Measurements from ENCODE around the gene SPNS2. TPM values are rescaled to one million over a fixed set of nuclear protein-coding genes. Genes with fewer than 3 reads are reported as not detected.

The SPNS2 gene
- 24.1 TPM for total RNA-seq

GRCh38 chr17:4498461-4499397 lies at the start of gene SPNS2:
SPNS2 (plus strand) TSS chr17:4498881; CDS start chr17:4499048, 167 bp downstream.
- no peak for DNase-seq

GRCh38 chr17:4449736-4450135 lies 48.9 kb upstream of the SPNS2 start:
- no peak for DNase-seq

- DNase-seq, result no peak
These were observed 47.9 kb upstream of the SPNS2 start for GRCh38 chr17:4450710-4451316.

GRCh38 chr17:4453812-4454591 lies 44.7 kb upstream of the SPNS2 start:
- no peak for DNase-seq

- DNase-seq, result no peak
These were observed 38.0 kb upstream of the SPNS2 start for GRCh38 chr17:4460661-4461060.

GRCh38 chr17:4463818-4464476 lies 34.7 kb upstream of the SPNS2 start:
- DNase-seq, result no peak

GRCh38 chr17:4465786-4466185 lies 32.9 kb upstream of the SPNS2 start:
- no peak for DNase-seq

- DNase-seq, result no peak
These were observed 31.4 kb upstream of the SPNS2 start for GRCh38 chr17:4467287-4467686.

GRCh38 chr17:4469552-4469951 lies 29.1 kb upstream of the SPNS2 start:
- DNase-seq, result no peak

GRCh38 chr17:4472286-4472685 lies 26.4 kb upstream of the SPNS2 start:
- DNase-seq, result no peak

- DNase-seq, result no peak
These were observed 24.6 kb upstream of the SPNS2 start for GRCh38 chr17:4474093-4474492.

- no peak for DNase-seq
These were observed 23.7 kb upstream of the SPNS2 start for GRCh38 chr17:4475001-4475400.

- no peak for DNase-seq
These were observed 23.2 kb upstream of the SPNS2 start for GRCh38 chr17:4475463-4475862.

- DNase-seq, result no peak
These were observed 22.7 kb upstream of the SPNS2 start for GRCh38 chr17:4476017-4476416.

- DNase-seq, result no peak
These were observed 22.1 kb upstream of the SPNS2 start for GRCh38 chr17:4476511-4477070.

- DNase-seq, result no peak
These were observed 21.4 kb upstream of the SPNS2 start for GRCh38 chr17:4477255-4477791.

GRCh38 chr17:4478318-4478830 lies 20.3 kb upstream of the SPNS2 start:
- DNase-seq, result no peak

GRCh38 chr17:4479340-4479981 lies 19.2 kb upstream of the SPNS2 start:
- DNase-seq, result no peak

GRCh38 chr17:4479982-4480751 lies 18.5 kb upstream of the SPNS2 start:
- no peak for DNase-seq
